PFSK-1 (cell line): ENCODE measurements around the gene SETD4.

Source experiments
- FOXP2 ChIP-seq: optimal IDR thresholded peaks from 2 replicates; pipeline ENCODE3; 2011; ENCODE audit warnings: borderline replicate concordance, control low read depth, inconsistent platforms; ENCODE audit not compliant: insufficient read depth; ENCODE audit errors: extremely low read length, extremely low read depth
- POLR2AphosphoS5 ChIP-seq: IDR thresholded peaks from 2 replicates; pipeline ENCODE4 v1.6.1; 2012; ENCODE audit warnings: low read depth, mild to moderate bottlenecking, control low read depth, low read length, moderate library complexity
- REST ChIP-seq, 2 experiments: IDR thresholded peaks; 2 replicates each; pipeline versions ENCODE4 v1.6.1 to v1.8.0; 2011 to 2012; ENCODE audit warnings: low read depth in 2 of 2, low read length in 2 of 2, control low read depth in 1 of 2, inconsistent platforms in 1 of 2, mild to moderate bottlenecking in 1 of 2, moderate library complexity in 1 of 2; ENCODE audit not compliant: insufficient read depth in 1 of 2
- SIN3A ChIP-seq: IDR thresholded peaks from 2 replicates; pipeline ENCODE4 v1.6.1; 2012; ENCODE audit warnings: mild to moderate bottlenecking, low read length, moderate library complexity, borderline replicate concordance; ENCODE audit not compliant: insufficient read depth
- TAF1 ChIP-seq: IDR thresholded peaks from 2 replicates; pipeline ENCODE4 v1.6.1; 2012; ENCODE audit warnings: low read length, control low read depth, borderline replicate concordance; ENCODE audit not compliant: insufficient read depth

Gene SETD4

GRCh38 chr21:36082237-36082664 is 21.9 kb upstream of the SETD4 start:
- TF ChIP-seq REST (IDR thresholded peaks at IDR 0.05; ENCODE audit: insufficient read depth in 1 of 2, low read depth in 2 of 2, low read length in 2 of 2), result no peak
- no peak for TF ChIP-seq SIN3A
- TF ChIP-seq FOXP2, result no peak
- no peak for TF ChIP-seq TAF1
- no peak for TF ChIP-seq POLR2AphosphoS5

GRCh38 chr21:36080386-36080785 is 20.1 kb upstream of the SETD4 start:
- TF ChIP-seq TAF1, result no peak
- no peak for TF ChIP-seq FOXP2
- TF ChIP-seq SIN3A, result no peak
- TF ChIP-seq POLR2AphosphoS5, result no peak

GRCh38 chr21:36079671-36080070 is 19.3 kb upstream of the SETD4 start:
- TF ChIP-seq TAF1 (no peak), FOXP2 (no peak), SIN3A (no peak), POLR2AphosphoS5 (no peak), REST (IDR thresholded peaks at IDR 0.05; ENCODE audit: insufficient read depth in 1 of 2, low read depth in 2 of 2, low read length in 2 of 2) (no peak)

- TF ChIP-seq FOXP2 (no peak), TAF1 (no peak), REST (IDR thresholded peaks at IDR 0.05; ENCODE audit: insufficient read depth in 1 of 2, low read depth in 2 of 2, low read length in 2 of 2) (no peak)
These were observed 18.8 kb upstream of the SETD4 start for GRCh38 chr21:36079010-36079649.

GRCh38 chr21:36077758-36078157 is 17.4 kb upstream of the SETD4 start:
- TF ChIP-seq FOXP2, result no peak
- TF ChIP-seq SIN3A, result no peak
- no peak for TF ChIP-seq REST (IDR thresholded peaks at IDR 0.05; ENCODE audit: insufficient read depth in 1 of 2, low read depth in 2 of 2, low read length in 2 of 2)
- no peak for TF ChIP-seq TAF1
- no peak for TF ChIP-seq POLR2AphosphoS5
